NCI-H446 (cell line): ENCODE measurements around the gene KCNRG.
"Not testable (repeated sequence)": the region's sequence is repeated elsewhere in the genome, so short reads cannot be mapped to it uniquely, and the experiment has no call there.

Experiments used
- DNase-seq, 2 experiments: peaks; one replicate each; lab custom pipeline; 2025; lab: John Stamatoyannopoulos, UW

Gene KCNRG, protein sequence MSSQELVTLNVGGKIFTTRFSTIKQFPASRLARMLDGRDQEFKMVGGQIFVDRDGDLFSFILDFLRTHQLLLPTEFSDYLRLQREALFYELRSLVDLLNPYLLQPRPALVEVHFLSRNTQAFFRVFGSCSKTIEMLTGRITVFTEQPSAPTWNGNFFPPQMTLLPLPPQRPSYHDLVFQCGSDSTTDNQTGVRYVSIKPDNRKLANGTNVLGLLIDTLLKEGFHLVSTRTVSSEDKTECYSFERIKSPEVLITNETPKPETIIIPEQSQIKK

DNA sequence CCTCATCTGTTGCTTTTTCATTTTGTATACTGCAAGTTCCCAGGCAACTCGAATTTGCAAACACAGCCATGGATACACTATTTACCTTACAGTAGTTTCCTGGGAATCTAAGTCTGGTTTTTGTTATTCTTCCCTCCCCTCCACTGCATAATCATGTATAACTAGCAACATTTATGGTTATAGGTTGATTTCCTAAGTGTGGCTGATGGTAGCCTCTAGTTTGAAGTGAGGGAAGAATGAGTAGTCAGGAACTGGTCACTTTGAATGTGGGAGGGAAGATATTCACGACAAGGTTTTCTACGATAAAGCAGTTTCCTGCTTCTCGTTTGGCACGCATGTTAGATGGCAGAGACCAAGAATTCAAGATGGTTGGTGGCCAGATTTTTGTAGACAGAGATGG lies at the start of gene KCNRG:
TSS of gene KCNRG (plus strand) at position 187 of the 400 bp plus-strand sequence. CDS start at position 237, 50 bp downstream.
- no peak for DNase-seq

DNA sequence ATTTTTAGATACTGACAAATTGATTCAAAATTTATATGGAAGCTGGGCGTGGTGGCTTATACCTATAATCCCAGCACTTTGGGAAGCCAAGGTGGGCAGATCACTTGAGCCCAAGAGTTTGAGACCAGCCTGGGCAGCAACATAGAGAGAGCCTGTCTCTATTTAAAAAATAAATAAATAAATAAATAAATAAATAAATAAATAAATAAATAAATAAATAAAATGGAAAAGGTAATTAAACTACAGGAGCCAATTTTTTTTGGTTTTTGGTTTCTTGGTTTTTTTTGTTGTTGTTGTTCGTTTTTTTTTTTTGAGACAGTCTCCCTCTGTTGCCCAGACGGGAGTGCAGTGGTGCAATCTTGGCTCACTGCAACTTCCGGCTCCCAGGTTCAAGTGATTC lies 47.8 kb upstream of the KCNRG start:
- DNase-seq, result no peak

DNA sequence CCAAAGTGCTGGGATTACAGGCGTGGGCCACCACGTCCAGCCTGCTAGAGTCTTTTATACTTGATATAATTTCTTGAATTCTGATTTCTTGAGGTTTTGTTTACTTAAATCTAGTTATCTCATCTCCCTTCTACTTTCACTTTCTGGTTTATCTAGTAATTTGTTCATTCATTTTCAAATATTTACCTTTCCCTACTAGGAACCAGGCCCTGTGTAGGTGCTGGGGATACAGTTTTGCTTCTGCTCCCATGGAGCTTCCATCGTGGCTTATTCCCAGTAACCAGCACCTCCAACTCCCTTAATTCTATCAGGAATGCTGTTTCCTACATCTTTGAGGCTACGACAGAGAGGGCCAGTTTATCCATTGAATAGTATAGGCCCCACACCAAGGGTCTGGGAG lies 42.5 kb upstream of the KCNRG start:
- DNase-seq, result no peak

DNA sequence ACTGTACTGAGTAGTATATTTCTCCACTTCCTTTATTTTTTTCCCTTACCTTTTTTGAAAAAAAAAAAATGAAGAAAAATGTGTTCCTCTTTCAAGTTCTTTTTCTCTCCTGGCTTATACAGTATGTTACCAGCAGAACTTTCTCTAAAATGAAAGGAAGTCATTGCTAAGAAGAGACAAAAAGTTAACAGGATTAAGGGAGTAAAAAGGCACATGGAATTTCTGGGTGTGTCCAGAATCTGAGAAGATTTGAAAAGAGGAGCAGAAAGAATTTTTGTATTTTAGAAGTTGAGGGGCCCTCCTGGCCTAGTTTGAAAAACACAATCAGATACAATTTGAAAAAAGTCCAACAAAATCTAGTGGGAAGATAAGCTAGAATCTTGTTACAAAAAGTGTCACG lies 39.4 kb upstream of the KCNRG start:
- DNase-seq, result no peak

DNA sequence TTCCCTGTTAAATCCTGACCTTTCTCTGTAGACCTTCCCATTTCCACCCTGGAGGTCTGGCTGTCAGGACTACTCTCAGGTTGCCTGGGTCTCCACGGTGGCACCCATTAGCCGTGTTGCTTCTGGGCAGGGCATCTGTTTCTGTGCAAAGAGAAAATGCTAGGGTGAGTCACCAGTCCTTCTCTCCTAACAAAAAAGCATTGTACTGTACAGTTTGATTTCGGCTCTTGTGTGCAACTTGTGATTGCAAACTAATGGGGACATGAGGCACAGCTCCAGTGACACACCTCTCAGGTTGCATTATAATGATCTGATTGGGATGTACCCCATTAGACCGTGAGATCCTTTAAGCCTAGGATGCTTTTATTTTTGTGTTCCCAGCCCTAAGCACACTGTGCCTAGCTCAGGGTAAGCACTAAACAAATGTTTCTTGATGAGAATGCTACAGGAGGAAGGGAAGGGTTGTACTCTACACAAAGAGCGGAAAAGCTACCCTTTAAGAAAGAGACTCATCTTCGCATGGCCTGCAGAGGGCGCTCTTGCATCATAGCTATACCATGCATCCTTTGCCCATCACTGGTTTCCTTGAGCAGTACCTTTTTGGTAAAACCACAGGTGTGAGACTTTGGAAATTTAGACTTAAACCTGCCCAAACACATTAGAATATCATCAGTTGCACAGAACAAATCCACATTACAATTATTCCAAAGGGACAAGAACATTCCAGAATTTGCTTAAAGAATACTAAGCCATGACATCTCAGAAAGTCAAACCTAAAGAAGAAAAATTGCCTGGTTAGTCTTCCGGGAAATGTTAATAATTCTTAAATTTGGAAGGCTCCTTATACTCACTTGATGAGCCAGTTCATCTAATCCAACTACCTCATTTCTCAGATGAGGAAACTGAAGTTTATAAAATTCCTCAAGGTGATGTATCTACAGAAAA lies 38.7 kb upstream of the KCNRG start:
- DNase-seq, result peak; percentile 3 to 57

DNA sequence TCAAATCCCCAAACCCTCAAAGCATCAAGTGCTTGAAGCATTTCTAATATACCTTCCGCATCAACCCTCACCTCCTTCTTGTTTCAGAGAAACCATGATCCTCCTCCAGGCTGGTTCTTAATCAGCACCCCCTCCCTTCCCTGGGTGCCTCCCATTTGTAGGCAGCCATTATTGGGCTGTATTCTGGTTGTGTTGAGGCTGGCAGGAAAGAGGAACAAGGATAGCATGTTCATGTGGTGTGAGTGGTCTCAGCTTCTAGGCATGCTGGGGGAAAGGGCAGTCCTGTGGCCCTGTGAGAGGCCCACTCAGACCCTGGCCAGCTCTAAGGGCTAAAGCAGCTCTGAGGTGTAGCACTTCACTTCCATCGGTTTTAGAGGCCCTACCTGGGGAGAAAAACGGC lies 37.3 kb upstream of the KCNRG start:
- DNase-seq, result no peak

DNA sequence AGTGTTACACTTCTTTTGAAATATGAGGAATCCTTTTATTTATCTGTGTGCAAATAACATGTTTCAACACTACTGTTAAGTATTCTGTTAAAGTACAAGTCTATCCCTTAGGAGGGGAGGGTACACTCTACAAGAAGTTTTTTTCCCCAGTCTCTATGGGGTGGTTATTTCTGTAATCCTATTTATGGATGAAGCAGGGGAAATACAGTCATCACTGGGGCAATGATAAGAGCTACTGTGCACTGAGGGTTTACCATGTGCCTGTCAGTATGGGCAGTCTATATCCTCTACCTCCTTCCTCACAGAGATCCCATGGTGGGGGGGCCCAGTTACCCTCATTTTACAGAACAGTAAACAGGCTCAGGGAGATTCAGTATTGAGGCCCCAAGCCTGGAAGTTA lies 35.0 kb upstream of the KCNRG start:
- DNase-seq, result no peak

DNA sequence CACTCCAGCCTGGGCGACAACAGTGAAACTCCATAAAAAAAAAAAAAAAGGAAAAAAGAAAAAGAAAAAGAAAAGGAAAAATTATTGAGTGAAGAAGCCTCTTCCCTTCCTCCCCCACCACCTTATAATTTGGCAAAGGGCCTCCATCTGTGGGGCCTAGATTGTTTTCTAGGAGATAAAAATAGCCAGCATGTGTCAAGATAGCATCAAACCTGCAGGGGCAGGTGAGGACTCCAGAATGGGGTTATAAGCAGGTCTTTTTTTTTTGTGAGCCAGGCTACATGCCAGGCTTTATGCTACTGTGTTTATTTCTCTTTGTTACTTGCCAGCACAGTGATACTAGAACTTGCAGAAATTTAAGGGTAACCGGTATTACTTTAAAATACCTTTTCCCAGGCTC lies 30.1 kb upstream of the KCNRG start:
- no peak for DNase-seq

DNA sequence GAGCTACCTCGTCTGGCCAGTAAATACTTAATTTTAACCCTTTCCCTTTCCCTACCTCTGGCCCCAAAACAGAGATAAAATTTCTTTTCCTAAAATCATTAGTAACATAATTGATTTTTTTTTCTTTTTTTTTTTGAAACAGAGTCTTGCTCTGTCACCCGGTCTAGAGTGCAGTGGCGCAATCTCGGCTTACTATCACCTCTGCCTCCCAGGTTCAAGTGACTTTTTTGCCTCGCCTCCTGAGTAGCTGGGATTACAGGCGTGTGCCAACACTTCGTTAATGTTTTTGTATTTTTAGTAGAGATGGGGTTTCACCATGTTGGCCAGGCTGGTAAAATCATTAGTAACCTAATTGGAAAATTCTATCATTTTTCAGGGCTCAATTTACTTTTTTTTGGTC lies 28.8 kb upstream of the KCNRG start:
- no peak for DNase-seq

DNA sequence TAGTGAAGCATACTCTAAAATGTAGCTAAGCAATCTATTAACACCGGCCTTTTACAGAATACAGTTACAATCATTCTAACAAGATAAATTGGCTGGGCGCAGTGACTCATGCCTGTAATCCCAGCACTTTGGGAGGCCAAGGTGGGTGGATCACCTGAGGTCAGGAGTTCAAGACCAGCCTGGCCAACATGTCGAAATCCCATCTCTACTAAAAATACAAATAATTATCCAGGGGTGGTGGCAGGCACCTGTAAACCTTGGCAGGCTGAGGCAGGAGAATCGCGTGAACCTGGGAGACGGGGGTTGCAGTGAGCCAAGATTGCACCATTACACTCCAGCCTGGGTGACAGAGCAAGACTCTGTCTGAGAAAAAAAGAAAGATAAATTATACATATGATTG lies 24.6 kb upstream of the KCNRG start:
- DNase-seq, result not testable (repeated sequence)

DNA sequence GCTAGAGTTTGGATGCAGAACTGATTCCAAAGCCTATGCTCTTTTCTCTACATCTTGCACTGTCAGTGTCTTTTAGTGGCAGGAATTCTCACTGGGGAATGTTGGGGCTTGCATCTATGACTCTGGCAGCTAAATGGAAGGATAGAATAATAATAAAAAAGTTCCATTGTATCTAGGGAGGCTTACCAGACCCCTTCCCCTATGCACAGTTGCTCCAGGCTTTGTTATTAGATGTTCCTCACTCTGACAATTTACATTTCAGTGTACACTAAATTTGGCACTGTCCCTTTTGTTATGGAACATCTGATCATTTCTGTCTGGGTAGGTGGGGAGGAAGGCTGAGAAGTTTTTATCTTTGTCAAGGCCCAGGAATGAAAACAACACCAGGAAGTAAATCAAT lies 22.1 kb upstream of the KCNRG start:
- no peak for DNase-seq

DNA sequence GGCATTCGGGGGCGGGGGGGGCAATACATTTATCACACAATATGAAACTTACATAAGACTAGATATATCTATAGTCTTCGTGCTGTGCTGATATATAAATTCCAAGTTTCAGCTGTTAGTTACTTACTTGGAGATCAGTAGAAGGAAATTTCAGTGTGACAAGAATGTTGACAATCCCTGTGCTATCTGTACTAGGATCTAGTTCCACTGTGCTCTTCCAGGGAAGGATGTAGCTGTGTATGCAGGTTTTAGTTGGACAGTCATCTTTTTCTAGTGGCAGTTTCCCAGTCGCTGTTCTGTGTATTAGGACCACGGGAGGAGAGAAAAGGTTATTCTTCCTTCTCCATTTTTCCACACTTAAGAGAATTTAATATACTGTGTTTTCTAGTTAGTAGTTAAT lies 21.6 kb upstream of the KCNRG start:
- no peak for DNase-seq

DNA sequence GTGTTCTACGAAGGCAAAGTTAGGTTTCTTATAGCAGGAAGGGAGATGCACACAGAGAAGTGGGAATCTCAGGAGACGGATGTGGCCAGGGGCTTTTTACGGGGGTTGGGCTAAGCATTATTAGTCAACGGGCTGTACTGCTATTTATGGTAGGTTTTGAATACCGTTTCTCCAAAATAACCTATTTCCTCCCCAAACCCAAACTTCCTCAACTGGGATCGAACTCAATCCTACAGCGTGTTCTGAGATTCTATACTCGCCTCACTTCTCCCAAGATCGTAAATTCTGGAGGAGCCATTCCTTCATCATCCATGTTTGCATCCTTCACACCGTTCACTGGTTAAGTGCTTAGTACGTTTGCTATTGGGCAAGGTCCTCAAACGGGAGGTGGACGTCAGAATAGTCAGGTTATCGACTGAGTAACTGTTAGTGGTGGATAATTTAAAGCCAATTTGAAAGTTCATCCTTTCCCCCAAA lies 19.6 kb upstream of the KCNRG start:
- no peak for DNase-seq

DNA sequence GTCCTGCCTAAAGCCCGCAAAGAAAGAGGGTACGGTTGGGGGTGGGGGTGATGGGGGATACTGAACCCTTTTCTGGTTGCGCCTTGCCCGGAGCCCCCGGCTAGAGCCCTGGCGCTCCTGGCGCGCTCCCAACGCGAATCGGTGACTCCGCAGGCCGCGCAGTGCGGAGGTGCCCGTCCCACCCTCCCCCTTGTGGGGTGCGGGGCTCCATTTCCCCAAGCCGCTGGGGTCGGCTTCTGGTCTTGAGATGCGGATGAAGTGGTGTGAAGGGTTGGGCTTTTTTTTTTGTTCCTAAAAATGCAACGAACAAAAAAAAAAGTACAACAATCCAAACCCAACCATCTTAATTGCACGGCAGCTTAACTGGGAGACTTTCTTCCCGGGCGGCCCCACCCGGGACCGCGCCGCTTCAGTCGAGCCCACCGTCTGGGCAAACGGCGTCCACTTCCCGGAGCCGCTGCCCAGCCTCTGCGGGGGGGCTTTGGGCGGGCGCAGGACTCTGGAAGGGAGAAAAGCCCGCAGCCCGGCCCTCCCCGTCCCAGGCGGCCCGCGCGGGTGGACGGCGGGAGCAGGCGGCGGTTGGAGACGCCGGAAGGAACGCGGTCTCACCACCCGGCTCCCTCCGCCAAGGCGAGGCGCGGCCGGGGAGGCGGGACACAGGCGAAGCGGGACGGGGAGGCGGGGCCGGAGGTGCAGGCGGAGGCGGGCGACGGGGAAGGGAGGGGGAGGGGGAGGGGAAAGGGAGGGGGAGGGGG lies 18.9 kb upstream of the KCNRG start:
- no peak for DNase-seq

DNA sequence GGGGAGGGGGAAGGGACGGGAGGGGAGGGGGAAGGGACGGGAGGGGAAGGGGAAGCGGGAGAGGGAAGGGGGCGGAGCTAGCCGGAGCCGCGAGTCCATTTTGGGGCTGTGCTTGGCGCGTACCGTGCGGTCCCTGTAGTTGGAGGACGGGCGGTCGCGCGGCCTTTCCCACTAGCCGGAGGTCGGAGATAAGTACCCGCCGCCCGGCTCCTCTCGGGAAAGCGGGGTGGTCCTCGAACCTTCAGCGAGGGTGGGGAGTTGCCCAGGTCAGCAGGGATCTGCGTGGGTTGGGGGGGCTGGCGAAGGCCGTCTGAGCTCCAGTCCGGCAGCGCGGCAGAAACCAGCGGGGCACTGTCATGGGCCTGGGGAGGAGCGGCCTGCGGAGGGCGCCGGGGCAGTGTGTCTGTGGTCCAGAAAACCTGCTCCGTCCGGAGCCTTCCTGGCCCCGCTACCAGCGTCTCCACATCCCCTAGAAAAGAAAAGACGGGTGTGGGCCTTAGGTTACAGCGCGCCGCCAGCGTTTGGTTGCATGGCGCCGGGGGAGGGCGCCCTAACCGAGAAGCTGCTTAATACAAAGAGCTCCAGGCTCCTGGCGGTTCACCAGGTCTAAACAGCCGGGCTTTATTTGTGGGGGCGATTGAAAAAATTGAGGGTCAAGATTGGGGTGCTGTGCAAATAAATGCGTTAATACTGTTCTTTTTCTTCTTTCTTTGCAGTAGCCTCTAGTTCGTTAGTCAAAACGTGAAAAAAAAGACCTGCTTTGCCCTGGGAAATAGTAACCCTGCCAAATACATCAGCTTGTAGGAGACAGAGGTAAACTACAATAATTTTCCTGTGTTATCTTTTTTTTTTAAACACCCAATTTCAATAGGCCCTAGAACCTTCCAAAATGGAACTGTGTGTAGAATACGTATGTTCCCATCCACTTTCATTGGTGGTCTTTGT lies 18.0 kb upstream of the KCNRG start, which contains the start of gene TRIM13:
TSS of gene TRIM13 (plus strand) at position 92 of the 945 bp plus-strand sequence. CDS start 14,899 bp downstream, outside the sequence.
- no peak for DNase-seq

DNA sequence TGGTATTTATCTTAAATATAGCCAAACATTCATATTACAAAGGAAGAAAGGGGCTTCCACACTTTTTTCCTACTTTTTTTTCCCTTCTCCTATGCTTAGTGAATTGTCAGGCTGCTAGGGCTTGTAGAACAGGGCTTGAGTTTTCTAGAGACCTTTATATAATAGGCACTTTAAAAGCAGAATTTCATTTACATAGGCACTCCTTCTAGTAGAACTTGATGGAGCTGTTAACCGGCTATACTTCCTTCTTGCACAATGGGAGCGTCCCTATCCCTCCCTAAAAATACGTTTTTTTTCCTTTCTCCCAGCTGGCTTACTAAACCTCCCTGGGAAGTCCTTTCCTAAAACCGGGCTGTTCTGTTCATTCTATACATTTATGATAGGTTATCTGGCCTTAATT lies 17.3 kb upstream of the KCNRG start:
- no peak for DNase-seq

DNA sequence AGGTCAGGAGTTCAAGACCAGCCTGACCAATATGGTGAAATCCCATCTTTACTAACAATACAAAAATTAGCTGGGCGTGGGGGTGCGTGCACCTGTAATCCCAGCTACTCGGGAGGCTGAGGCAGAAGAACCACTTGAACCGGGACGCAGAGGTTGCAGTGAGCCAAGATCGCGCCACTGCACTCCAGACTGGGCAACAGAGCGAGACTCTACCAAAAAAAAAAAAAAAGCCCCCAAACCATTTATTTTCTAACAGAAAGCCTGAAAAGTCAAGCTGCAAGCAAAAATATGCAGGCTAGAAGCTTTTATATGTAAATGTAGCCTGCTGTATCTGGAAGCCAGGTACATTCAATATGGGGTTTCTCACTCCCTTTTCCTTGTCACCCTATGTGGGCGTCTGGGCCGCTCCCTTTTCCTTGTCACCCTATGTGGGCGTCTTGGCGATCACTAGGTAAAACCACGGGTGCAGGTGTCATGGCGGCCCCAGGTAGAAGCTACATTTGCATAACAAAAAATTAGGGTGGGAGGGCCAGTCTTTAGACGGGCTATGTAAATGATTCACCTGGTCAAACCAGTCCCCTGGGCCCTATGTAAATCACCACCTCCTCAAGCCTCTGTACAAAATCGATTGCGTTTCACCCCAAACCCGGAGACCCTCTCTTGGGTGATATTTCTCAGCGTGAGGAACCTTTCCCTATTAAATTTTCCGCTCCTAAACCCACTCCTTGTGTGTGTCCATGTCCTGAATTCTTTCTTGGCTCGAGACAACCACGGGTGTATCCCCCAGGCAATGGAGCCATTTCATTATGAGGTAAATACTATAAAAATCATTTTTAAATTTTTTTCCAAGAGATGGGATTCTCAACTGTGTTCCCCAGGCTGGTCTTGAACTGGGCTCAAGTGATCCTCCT lies 16.3 kb upstream of the KCNRG start:
- no peak for DNase-seq

DNA sequence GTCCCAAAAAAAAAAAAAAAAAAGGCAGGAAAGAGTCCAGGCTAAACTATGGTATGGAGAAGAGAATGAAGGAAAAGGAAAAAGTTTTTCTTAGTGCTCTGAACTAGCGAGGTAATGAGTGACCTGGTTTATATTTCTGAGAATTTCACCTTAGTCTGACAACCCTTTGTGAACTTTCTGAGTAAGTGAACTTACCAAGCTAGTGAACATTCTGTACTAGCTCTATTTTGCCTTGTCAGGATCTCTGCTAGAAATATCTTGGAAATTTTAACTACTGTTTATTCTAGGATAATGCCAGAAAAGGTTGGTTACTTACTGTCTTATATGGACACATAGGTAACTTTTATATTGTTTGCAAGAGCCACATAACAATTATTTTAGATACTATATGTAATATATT lies 14.0 kb upstream of the KCNRG start:
- no peak for DNase-seq

DNA sequence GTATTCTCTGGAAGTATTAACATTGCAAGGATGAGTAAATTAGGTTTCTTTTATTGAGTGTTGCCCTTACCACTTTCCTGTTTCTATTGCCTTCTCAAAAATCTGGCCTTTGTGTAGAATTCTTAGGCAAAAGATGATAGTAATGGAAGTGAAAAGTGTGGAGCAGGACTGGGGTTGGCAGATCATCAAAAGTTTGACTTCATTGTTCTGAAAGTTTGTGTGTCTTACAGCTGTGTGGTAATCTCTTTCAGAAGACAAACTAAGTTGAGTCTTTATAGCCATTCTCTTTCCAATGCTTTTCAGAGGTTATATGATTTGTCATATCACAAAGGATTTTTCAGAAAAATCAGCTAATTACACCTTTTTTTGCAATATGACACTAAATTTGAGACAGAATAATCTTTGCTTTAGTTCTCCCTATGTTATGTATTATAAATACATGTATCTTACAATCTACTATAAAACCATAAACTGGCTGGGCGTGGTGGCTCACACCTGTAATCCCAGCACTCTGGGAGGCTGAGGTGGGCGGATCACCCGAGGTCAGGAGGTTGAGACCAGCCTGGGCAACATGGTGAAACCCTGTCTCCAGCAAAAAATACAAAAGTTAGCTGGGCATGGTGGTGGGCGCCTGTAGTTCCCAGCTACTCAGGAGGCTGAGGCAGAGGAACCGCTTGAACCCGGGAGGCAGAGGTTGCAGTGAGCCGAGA lies 8.7 kb upstream of the KCNRG start:
- DNase-seq, result no peak
